ENCODE measurements around the gene QRFP.

QRFP gene

DNA sequence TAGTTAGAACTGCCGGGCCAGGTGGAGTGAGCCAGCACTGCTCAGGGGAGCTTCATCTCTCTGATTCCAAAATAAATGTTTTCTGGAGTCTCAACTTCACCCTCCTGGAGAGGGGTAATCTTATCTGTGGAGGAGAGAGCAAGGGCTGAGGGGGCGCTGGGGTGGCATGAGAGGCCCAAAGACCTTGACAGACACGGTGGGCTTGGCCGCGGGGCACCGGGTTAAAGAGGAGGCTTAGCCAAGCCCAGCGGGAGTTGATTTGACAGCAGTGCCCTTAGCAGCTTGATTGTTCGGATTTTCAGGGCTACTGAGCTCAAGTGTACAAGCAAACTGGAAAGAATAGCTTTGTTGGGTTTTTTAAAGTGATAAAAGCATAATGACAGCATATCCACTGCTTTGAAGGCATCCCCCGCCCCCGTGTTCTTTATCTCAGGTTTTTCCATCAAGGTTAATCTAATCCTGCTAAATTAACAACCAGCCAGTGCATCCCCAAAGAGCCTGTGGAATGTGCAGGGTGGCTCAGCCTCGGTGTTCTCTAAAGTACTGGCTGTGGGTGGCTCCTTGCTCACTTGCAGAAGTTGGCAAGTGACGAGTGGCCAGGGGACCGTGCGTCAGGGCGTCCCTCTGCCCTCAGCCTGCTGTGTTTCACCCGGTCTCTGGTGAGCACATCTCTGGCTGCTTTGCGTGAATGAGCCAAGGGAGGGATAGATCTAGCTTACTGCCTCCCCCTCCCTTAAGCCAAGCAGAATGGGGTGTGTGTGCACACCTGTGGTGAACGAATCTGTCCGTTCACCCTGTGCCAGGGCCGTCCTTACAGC is 5.5 kb downstream of the QRFP start:
- DNase-seq (ENCODE audit: low spot score): no peak

DNA sequence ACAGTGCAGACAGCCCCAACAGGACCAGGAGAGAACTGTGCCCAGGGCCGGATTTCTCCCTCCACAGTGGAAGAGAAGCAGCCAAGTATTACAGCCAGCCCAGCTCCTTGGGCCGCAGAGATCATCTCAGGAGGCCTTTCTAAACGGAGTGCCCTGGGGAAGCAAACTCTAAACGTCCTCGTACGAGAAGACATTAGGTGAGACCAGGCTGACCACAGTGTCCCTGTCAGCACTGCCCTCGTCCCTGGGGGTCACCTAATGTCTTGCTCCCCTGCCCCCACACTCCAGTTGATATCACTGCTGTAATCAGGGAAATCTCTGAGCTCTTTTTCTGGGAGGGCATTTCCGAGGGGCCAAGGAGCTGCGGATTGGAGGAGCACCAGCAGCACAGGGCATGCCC is 6.5 kb downstream of the QRFP start:
- no peak for DNase-seq (ENCODE audit: low spot score)

DNA sequence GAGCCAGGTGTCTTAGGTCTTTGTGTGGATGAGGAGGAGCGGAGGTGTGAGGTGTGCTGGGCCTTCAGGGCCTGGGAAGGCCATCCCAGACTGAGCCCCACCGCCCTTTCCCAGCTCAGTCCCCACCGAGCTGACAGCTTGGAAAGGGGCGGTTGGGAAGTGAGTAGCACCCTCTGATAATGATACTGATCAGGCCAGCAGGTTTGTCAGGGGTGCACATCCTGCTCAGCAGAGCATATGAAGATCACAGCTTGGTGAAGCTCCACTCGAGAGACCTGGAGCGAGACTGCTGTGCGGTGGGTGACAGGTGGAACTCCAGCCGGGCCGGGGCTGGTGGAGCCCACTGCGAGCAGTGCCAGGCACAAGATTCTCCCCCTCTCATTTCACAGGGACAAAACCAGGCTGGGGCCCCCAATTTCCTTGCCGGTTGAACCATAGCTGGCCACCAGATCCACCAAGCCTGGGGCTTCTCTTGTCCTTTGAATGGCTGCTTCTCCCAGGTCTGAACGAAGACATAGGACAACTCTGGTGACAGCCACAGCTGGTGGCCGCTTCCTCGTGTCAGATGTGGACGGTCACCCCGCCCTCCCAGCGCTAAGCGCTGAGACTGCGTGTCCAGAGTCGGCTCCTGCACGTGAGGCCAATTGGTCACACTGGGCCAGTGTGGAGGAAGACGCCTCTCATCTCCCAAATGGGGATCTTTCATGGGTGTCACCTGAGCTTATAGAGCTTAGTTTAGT is 8.3 kb downstream of the QRFP start:
- DNase-seq (ENCODE audit: low spot score): no peak

DNA sequence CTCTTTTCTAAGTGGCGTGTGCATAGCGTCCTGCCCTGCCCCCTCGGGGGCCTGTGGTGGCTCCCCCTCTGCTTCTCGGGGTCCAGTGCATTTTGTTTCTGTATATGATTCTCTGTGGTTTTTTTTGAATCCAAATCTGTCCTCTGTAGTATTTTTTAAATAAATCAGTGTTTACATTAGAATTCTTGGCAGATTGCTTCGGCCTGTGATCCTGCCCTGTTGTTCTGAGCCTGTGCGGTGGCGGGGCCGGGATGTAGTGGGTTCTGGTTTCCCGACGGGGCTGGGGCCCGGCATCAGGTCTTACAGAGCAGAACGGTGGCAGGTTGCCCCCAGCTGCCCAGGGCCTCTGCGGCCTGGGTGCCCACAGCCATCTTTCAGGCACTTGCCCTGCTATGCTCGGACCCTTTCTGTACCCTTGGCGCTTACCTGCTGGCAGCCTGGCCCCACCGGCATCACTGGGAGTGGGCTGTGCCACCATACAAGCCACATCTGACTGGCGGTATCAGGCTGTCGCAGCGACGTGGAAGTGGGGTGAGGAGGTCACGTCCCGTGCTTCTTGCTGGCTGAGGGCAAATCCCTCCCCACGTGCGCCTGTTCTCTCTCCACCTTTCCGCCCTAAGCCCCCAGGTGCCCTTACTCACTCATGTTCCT is 9.0 kb downstream of the QRFP start:
- DNase-seq (ENCODE audit: low spot score): no peak

DNA sequence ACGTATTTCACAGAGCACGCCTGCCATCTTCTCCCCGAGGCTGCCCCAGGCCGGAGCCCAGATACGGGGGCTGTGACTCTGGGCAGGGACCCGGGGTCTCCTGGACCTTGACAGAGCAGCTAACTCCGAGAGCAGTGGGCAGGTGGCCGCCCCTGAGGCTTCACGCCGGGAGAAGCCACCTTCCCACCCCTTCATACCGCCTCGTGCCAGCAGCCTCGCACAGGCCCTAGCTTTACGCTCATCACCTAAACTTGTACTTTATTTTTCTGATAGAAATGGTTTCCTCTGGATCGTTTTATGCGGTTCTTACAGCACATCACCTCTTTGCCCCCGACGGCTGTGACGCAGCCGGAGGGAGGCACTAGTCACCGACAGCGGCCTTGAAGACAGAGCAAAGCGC is 9.6 kb downstream of the QRFP start:
- no peak for DNase-seq (ENCODE audit: low spot score)

DNA sequence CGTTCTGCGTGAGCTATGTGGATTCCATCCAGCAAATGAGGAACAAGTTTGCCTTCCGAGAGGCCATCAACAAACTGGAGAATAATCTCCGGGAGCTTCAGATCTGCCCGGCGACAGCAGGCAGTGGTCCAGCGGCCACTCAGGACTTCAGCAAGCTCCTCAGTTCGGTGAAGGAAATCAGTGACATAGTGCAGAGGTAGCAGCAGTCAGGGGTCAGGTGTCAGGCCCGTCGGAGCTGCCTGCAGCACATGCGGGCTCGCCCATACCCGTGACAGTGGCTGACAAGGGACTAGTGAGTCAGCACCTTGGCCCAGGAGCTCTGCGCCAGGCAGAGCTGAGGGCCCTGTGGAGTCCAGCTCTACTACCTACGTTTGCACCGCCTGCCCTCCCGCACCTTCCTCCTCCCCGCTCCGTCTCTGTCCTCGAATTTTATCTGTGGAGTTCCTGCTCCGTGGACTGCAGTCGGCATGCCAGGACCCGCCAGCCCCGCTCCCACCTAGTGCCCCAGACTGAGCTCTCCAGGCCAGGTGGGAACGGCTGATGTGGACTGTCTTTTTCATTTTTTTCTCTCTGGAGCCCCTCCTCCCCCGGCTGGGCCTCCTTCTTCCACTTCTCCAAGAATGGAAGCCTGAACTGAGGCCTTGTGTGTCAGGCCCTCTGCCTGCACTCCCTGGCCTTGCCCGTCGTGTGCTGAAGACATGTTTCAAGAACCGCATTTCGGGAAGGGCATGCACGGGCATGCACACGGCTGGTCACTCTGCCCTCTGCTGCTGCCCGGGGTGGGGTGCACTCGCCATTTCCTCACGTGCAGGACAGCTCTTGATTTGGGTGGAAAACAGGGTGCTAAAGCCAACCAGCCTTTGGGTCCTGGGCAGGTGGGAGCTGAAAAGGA is 10.9 kb downstream of the QRFP start:
- DNase-seq (ENCODE audit: low spot score): no peak

DNA sequence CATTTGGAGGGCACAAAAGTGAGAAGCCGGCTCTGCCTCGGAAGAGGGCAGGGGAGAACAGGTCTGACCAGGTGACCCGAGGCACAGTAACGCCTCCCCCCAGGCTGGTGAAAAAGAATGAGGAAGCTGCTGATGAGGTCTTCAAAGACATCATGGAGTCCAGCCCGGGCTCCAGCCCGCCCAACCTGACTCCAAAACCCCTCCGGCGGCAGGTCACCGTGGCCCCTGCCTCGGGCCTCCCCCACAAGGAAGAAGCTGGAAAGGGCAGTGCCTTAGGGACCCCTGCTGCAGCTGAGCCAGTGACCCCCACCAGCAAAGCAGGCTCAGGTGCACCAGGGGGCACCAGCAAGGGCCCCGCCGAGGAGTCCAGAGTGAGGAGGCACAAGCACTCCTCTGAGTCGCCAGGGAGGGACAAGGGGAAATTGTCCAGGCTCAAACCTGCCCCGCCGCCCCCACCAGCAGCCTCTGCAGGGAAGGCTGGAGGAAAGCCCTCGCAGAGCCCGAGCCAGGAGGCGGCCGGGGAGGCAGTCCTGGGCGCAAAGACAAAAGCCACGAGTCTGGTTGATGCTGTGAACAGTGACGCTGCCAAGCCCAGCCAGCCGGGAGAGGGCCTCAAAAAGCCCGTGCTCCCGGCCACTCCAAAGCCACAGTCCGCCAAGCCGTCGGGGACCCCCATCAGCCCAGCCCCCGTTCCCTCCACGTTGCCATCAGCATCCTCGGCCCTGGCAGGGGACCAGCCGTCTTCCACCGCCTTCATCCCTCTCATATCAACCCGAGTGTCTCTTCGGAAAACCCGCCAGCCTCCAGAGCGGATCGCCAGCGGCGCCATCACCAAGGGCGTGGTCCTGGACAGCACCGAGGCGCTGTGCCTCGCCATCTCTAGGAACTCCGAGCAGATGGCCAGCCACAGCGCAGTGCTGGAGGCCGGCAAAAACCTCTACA is 11.8 kb downstream of the QRFP start:
- DNase-seq (ENCODE audit: low spot score): no peak

DNA sequence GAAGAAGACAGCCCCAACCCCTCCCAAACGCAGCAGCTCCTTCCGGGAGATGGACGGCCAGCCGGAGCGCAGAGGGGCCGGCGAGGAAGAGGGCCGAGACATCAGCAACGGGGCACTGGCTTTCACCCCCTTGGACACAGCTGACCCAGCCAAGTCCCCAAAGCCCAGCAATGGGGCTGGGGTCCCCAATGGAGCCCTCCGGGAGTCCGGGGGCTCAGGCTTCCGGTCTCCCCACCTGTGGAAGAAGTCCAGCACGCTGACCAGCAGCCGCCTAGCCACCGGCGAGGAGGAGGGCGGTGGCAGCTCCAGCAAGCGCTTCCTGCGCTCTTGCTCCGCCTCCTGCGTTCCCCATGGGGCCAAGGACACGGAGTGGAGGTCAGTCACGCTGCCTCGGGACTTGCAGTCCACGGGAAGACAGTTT is 12.5 kb downstream of the QRFP start:
- DNase-seq (ENCODE audit: low spot score): no peak

DNA sequence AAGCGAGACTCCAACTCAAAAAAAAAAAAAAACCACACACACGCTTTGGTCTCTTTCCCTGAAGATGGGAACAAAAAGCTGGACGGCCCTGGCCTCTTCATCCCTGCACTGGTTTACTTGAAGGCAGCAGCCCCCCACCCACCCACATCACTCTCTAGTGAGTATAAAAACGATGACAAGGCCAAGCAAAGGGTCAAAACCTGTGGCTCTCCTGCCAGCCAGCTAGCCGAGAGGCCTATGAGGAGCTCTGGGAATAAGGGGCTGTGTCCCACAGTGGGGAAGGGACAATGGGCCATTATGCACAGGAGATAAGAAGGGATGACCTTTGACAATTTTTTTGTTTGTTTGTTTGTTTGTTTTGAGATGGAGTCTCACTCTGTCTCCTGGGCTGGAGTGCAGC is 13.1 kb downstream of the QRFP start:
- DNase-seq (ENCODE audit: low spot score): no peak

DNA sequence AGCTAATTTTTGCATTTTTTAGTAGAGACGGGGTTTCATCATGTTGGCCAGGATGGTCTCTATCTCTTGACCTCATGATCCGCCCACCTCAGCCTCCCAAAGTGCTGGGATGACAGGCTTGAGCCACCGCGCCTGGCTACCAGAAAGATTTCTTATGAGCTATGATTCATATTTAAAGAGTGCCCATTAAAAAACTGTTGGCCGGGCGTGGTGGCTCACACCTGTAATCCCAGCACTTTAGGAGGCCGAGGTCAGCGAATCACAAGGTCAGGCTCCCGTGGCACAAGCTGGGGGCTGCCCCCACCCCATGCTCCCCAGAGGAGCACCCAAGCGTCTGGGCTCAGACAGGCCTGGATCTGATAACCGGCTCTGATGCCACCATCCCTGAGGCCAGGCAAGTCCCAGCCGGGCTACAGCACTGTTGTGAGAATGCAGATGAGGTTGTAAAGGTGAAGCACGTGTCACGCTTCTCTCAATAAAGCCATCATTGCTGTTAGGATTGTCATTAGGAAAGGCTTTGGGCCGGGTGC is 13.9 kb downstream of the QRFP start:
- DNase-seq (ENCODE audit: low spot score): no peak

DNA sequence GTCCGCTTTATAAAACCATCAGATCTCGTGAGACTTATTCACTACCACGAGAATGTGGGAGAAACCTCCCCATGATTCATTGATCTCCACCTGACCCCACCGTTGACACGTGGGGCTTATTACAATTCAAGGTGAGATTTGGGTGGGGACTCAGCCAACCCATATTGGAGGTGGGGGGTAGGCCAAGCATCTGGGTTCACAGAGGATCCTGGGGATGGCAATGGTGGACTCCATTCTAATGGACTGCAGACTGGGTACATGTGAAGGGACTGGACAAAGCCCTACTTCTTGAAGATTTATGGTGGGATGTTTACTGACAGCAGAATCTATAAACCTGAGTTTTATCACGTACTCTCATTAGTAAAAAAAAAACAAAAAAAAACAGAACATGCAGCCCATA is 15.1 kb downstream of the QRFP start:
- no peak for DNase-seq (ENCODE audit: low spot score)

DNA sequence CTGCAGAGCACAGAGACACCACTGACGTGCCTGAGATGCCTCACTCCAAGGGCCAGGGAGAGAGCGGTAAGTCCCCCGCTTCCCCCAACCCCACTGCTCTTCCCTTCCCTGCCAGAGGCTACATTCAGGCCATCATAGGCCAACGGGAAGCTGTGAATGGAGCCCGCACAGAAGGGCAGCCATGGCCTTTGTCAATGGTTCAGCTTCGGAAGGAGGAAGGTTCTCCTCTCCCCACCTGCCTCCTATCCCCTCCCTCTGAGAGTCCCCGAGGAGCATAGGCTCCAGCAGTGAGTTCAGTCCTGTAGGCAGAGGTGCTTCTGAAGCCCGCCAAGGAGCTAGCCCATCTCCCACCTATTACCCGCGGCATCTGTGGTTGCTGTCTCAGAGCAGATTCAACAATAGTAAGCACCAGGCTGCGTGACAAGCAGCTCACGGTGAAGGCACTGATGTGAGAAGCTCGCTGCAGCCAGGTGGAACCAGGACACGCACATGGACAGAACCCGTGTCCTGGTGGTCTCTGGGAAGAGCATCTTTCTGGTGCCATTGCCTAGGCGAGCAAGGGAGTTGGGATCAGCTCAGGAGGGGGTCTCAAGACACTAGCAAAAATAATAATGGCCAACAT is 15.9 kb downstream of the QRFP start:
- no peak for DNase-seq (ENCODE audit: low spot score)

DNA sequence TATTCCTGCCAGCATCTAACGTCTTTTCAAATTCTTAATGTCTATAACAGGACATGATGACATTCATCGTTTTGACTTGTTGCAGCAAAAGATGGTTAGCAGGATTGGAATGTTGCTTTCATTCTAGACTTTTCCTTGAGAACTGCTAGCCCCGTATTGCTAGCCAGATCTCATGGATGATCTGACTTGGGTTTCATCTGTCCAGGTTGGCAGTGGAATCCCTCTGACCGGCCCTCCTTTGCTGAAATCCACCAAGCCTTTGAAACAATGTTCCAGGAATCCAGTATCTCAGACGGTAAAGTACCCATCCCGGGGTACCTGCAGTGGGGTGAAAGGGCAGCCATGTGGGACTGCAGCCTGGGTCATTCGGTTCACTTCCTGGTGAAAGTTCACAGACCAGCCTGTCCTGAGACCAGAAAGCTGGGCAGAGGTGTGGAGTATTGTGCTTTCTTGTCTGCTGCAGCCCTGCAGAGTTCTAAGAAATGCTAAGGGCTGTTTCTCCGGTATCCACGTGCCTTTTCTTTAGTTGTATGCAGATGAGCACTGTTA is 16.7 kb downstream of the QRFP start:
- DNase-seq (ENCODE audit: low spot score): no peak

DNA sequence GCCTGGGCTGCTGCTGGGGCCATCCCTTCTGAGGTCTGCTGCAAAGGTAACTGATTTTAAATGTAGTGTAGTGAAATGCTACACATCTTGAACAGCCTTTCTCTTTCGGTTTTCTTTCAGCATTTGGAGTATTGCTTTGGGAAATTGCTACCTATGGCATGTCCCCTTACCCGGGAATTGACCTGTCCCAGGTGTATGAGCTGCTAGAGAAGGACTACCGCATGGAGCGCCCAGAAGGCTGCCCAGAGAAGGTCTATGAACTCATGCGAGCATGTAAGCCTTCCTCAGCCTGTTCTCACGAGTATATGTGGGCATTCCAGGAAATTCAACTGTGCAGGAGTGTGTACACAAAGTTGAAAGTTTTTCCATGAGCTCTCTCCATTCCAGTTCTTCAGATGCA is 18.3 kb downstream of the QRFP start:
- DNase-seq (ENCODE audit: low spot score): no peak

DNA sequence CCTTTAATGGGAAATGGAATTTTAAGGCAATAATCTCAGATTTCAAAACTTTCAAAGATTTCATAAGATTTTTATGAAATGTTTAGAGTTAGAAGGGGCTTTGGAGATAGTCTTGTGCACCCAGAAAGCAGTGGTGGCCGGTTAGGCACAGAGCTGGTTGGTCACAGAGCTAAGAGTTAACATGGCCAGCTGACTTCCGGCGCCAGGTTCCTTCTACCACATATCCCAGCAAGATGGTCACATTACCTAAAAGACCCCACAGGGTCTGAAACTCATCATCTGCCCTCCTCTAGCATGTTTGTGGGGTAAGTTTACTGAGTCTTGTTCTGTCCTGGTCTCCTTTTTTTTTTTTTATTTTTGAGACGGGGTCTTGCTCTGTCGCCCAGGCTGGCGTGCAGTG is 19.3 kb downstream of the QRFP start:
- DNase-seq (ENCODE audit: low spot score): no peak

DNA sequence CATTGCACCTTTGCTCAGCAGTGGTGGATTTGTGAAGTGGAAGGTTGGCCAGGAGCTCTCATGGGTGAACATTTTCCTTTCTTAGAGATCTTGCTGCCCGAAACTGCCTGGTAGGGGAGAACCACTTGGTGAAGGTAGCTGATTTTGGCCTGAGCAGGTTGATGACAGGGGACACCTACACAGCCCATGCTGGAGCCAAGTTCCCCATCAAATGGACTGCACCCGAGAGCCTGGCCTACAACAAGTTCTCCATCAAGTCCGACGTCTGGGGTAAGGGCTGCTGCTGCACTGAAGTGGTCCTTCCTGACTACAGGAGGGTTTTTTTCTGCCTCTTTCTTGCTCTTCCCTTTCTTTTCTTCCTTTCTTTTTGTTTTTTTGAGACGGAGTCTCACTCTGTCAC is 21.8 kb downstream of the QRFP start:
- DNase-seq (ENCODE audit: low spot score): no peak

DNA sequence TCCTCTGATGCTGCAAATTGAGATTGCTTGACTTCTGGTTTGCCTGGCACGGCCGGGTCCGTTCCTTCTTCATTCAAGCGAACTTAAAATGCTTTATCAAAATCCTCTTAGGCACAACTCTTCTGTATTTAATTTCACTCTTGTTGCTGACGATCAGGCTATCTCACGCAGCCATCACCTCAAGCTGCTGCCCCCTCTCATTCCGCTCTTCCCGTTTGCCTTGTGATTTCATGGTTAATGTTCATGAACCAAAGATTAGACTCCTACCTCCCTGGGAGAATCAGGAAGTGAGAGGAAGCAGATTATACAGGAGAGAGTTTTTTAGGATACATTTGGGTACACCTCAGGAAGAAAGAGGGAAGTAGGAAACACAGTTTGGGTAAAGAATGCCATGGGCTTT is 22.6 kb downstream of the QRFP start:
- no peak for DNase-seq (ENCODE audit: low spot score)

DNA sequence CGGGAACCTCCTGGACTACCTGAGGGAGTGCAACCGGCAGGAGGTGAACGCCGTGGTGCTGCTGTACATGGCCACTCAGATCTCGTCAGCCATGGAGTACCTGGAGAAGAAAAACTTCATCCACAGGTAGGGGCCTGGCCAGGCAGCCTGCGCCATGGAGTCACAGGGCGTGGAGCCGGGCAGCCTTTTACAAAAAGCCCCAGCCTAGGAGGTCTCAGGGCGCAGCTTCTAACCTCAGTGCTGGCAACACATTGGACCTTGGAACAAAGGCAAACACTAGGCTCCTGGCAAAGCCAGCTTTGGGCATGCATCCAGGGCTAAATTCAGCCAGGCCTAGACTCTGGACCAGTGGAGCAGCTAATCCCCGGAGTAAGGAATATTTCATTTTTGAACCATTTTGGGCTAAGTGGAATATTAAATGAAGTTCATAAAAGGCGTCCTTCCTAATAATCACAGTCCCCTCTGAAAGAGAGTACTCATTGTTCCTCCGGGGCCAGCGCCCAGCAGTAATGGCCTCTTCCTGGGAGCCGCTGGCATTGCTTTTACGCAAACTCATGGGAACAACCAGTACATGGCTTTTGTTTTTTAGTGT is 23.6 kb downstream of the QRFP start:
- DNase-seq (ENCODE audit: low spot score): no peak

DNA sequence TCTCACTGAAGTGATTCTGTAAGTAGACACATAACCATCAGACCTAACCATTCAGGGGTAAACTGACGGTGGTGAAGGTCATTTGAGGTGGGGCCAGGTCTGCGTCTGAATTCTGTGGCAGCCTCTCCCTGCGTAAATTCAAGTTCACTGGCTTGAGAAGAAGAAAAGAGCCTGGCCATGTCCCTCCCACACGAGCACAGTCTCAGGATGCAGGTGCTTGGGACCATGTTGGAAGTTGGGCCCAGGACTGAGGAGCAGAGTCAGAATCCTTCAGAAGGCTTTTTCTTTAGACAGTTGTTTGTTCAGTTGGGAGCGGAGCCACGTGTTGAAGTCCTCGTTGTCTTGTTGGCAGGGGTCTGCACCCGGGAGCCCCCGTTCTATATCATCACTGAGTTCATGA is 24.1 kb downstream of the QRFP start:
- DNase-seq (ENCODE audit: low spot score): no peak

DNA sequence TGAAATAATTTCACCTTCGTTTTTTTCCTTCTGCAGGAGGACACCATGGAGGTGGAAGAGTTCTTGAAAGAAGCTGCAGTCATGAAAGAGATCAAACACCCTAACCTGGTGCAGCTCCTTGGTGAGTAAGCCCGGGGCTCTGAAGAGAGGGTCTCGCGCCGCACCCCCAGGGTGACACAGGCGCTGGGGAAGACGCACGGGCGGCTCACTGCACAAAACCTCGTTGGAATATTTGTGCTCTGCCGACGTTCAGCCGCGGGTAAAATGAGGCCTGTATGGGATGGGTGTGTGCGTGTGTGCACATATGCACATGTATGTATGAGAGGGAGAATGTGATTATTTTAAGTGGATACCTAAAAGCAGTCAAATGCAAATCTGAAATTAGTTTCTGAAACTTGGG is 24.5 kb downstream of the QRFP start:
- DNase-seq (ENCODE audit: low spot score): no peak
